Measurements from ENCODE around the gene BAHCC1. TPM values are rescaled to one million over a fixed set of nuclear protein-coding genes. Genes with fewer than 3 reads are reported as not detected.

Gene BAHCC1
- total and polyA plus RNA-seq, 2 of the 8 experiments (the other 6 are each of a cell fraction or from before 2014, with no cell fraction given), result 0.26 to 0.58 TPM

GRCh38 chr17:81448950-81449349 is 53.7 kb downstream of the BAHCC1 start:
- 95% methylated on average over 11 of the region's 12 CpGs; no CpG with 5 or more reads in 1 of the 2 experiments for WGBS, 2 experiments (ENCODE audit: extremely low coverage in 1 of 2, insufficient coverage in 1 of 2, insufficient read length in 1 of 2, insufficient replicate concordance in 2 of 2, low coverage in 1 of 2, low lambda C conversion rate in 2 of 2, missing lambda C conversion rate in 1 of 2)
- CTCF ChIA-PET (ENCODE audit: partially characterized antibody), result interaction anchor here (0.6 to 3.6 kb wide), 7 partner anchors 8 to 351 kb away, joined by 3 to 20 read pairs (median 4); no protein-coding TSS in a partner anchor
- TF ChIP-seq CEBPB (IDR thresholded peaks at IDR 0.05; ENCODE audit: low read depth, low read length) (no peak), E2F6 (IDR thresholded peaks at IDR 0.05) (no peak), RNF2 (IDR thresholded peaks at IDR 0.05; ENCODE audit: borderline replicate concordance, low read depth, low read length, missing control alignments, poor library complexity, severe bottlenecking) (no peak), NANOG (IDR thresholded peaks at IDR 0.05; ENCODE audit: insufficient read depth, low read depth, low read length, poor library complexity, severe bottlenecking) (no peak), RFX5 (IDR thresholded peaks at IDR 0.05; ENCODE audit: borderline replicate concordance, low read depth, low read length) (no peak), ATF3 (IDR thresholded peaks at IDR 0.05; ENCODE audit: insufficient read depth, low read depth, low read length) (no peak), KDM4A (IDR thresholded peaks at IDR 0.05; ENCODE audit: low read depth, low read length, severe bottlenecking) (no peak), ASH2L (IDR thresholded peaks at IDR 0.05; ENCODE audit: low read length) (no peak), SAP30 (IDR thresholded peaks at IDR 0.05; ENCODE audit: insufficient read depth, insufficient replicate concordance, low read length) (no peak), POLR2A (IDR thresholded peaks at IDR 0.05; ENCODE audit: control extremely low read depth in 1 of 2, low read depth in 2 of 2, low read length in 2 of 2) (no peak), POU5F1 (IDR thresholded peaks at IDR 0.05; ENCODE audit: low read depth, low read length) (no peak), SP4 (IDR thresholded peaks at IDR 0.05; ENCODE audit: low read length) (no peak)

More at GRCh38 chr17:81448950-81449349, 53.7 kb downstream of the BAHCC1 start:
- Histone ChIP-seq H3K79me2 (ENCODE audit: control insufficient read depth in 1 of 2, insufficient read depth in 2 of 2, low read length in 2 of 2) (no peaks in the 10 kb centered on the region), H2BK20ac (ENCODE audit: low read length) (no peak overlapping the region), H2AFZ (ENCODE audit: low read length) (no peak overlapping the region), H4K8ac (ENCODE audit: extremely low read depth, insufficient read depth, low read length) (no peak overlapping the region), H2BK12ac (ENCODE audit: low read depth, low read length) (no peak overlapping the region), H3K27ac (ENCODE audit: low read depth, low read length) (no peak overlapping the region; the same call in 1 of the 2 replicates), H3K4me3 (ENCODE audit: extremely low read depth in 1 of 4, insufficient read depth in 2 of 4, low read depth in 3 of 4, low read length in 4 of 4) (no peak overlapping the region), H3K4ac (replicated peaks; ENCODE audit: insufficient read length, low read depth, low read length) (no peak overlapping the region), H3K14ac (ENCODE audit: insufficient read length) (no peak overlapping the region), H4K91ac (replicated peaks; ENCODE audit: insufficient read length, low read length) (no peak overlapping the region), H3K4me1 (replicated peaks in 1 of 4; ENCODE audit: control insufficient read depth in 3 of 4, insufficient read depth in 4 of 4, low read length in 3 of 4) (no peaks in the 10 kb centered on the region; a peak in 2 of 7 replicates), H2BK5ac (ENCODE audit: low read depth, low read length) (no peak overlapping the region), H3K23ac (ENCODE audit: insufficient read length) (no peak overlapping the region), H2BK120ac (replicated peaks; ENCODE audit: low read depth, low read length) (no peak overlapping the region), H3K23me2 (ENCODE audit: low read depth, low read length) (no peaks in the 10 kb centered on the region), H3K9me3 (ENCODE audit: insufficient read depth in 2 of 2, low read depth in 1 of 2, low read length in 1 of 2) (no peaks in the 10 kb centered on the region), H3K9ac (replicated peaks in 1 of 4; ENCODE audit: extremely low read depth in 1 of 4, low read depth in 3 of 4, low read length in 3 of 4) (no peak overlapping the region), H3K79me1 (ENCODE audit: low read depth, low read length) (no peaks in the 10 kb centered on the region), H2BK15ac (ENCODE audit: low read length) (no peak overlapping the region), H4K20me1 (replicated peaks in 1 of 2; ENCODE audit: control insufficient read depth in 1 of 2, insufficient read depth in 2 of 2, low read length in 2 of 2) (no peaks in the 10 kb centered on the region), H3K36me3 (ENCODE audit: control insufficient read depth in 2 of 4, insufficient read depth in 4 of 4, low read length in 3 of 4) (no peaks in the 10 kb centered on the region), H3K18ac (ENCODE audit: extremely low read depth, low read length) (no peak overlapping the region), H3K4me2 (ENCODE audit: insufficient read depth in 1 of 2, low read depth in 2 of 2, low read length in 2 of 2) (no peak overlapping the region), H2AK5ac (ENCODE audit: low read depth, low read length) (peak overlapping the region; percentile 39; the same call in 1 of the 2 replicates), H3K56ac (replicated peaks; ENCODE audit: insufficient read length, low read depth, low read length) (no peak overlapping the region), H4K5ac (ENCODE audit: insufficient read length, low read depth, low read length) (no peak overlapping the region), H3K27me3 (replicated peaks in 1 of 4; ENCODE audit: control insufficient read depth in 3 of 4, extremely low read depth in 1 of 4, insufficient read depth in 3 of 4, low read length in 3 of 4) (no peaks in the 10 kb centered on the region)
- POLR2A ChIA-PET (ENCODE audit: partially characterized antibody), result interaction anchor here (1.0 kb wide), 1 partner anchor 18 kb away, joined by 3 read pairs; no protein-coding TSS in a partner anchor
- DNase-seq (ENCODE audit: low read depth in 1 of 2, low spot score in 2 of 2) (no peak), FAIRE-seq (no peak)

Measured in H1 (cell line).